Ovary (tissue), 9 donors: ENCODE data around the gene RBM20. TPM values are rescaled to one million over a fixed set of nuclear protein-coding genes. Genes with fewer than 3 reads are reported as not detected.
"Not testable (repeated sequence)": the region's sequence is repeated elsewhere in the genome, so short reads cannot be mapped to it uniquely, and the experiment has no call there.

Experiments used
- DNase-seq, 5 donors: peaks; one replicate each; pipeline ENCODE4 v3.0.0-alpha.2; 2019 to 2020
- H3K27ac ChIP-seq, 2 donors: fragments of 200-600 bp; one replicate each; pipeline versions ENCODE4 v1.5.1 to v1.8.0; 2019 to 2022
- H3K27me3 ChIP-seq: fragments of 200-600 bp; one replicate; pipeline ENCODE4 v1.8.0; 2022
- H3K36me3 ChIP-seq: fragments of 200-600 bp; sonication (generic); one replicate; pipeline ENCODE4 v1.5.1; 2019
- H3K4me1 ChIP-seq: one replicate; pipeline ENCODE4 v1.8.1; 2013; ENCODE audit warnings: mild to moderate bottlenecking, moderate library complexity; ENCODE audit not compliant: insufficient read depth
- H3K4me3 ChIP-seq: fragments of 200-600 bp; sonication (generic); one replicate; pipeline ENCODE4 v1.5.1; 2017
- H3K9me3 ChIP-seq, 2 donors: fragments of 200-600 bp in 1 of 2; sonication (generic) in 1 of 2; one replicate each; pipeline versions ENCODE4 v1.5.1 to v1.8.1; 2013 to 2019; ENCODE audit warnings: mild to moderate bottlenecking in 1 of 2, moderate library complexity in 1 of 2
- CTCF ChIP-seq, 3 donors: fragments of 450-650 bp in 2 of 3; fragments of 200-600 bp in 1 of 3; IDR thresholded peaks; one replicate each; pipeline versions ENCODE4 v1.5.1 to v1.8.0; 2016 to 2022; ENCODE audit warnings: antibody characterized with exemption in 3 of 3, mild to moderate bottlenecking in 1 of 3
- EP300 ChIP-seq: sonication (generic); formaldehyde crosslinking; IDR thresholded peaks from one replicate; pipeline ENCODE4 v1.6.1; 2017; ENCODE audit warnings: antibody characterized with exemption
- POLR2A ChIP-seq: fragments of 450-650 bp; IDR thresholded peaks from one replicate; pipeline ENCODE4 v1.6.1; 2017; ENCODE audit warnings: antibody characterized with exemption, mild to moderate bottlenecking, moderate library complexity
- WGBS, 3 donors: extraction: QIAGEN DNeasy Blood & Tissue Kit in 1 of 3; methylation state at CpG; one replicate each; pipeline versions ENCODE4 v1.1.5 to v1.1.7; 2013 to 2017; 5-methylcytosine and 5-hydroxymethylcytosine counted together
- intact Hi-C, 4 donors: fragments of 100-400 bp; cut with DNase I; formaldehyde crosslinking; loops; one replicate each; pipeline versions ENCODE4 v1.11.0 to v1.15.1; 2022 to 2023
- polyA plus RNA-seq, 2 donors: library from polyadenylated mRNA; stranded (reverse); fragments of 200-250 nt in 1 of 2; fragments of 350-450 nt in 1 of 2; fragmentation: Illumina TruSeq in 1 of 2; extraction: RNeasy Lipid Tissue Mini Kit (QIAGEN cat#74804) in 1 of 2; gene quantifications; one replicate each; pipeline ENCODE4 v1.2.3, GENCODE V29; 2013 to 2014
- total RNA-seq, 7 donors: library from RNA; depleted of rRNA in 2 of 7; stranded (reverse); fragments of >200 nt in 2 of 7; fragmentation: NEBNext Ultra II Directional in 3 of 7; extraction: Animal tissue kit (Norgen Biotek cat#: 25700) in 3 of 7; gene quantifications; one replicate each; pipeline versions ENCODE4 v1.1.0 to v1.2.4, GENCODE V29; 2016 to 2023
- donor health status: DM: no; HTN: no; CAD: no; lungs with moderate emphysema.
- donor health status: DM: no; HTN: no; CAD: no.
- donor health status: Bipolar disorder and iron deficiency.
- donor health status: DM: yes; HTN: yes; CAD: no.
- donor health status: DM: no; HTN: no; CAD: no.
- donor health status: DM: yes; HTN: yes; CAD: no.

RBM20 gene
- total and polyA plus RNA-seq, 9 donors = 0.96 to 4.9 (median 3.6) TPM

GRCh38 chr10:110608087-110608486 lies 36.0 kb upstream of the RBM20 start:
- no peak for DNase-seq
- TF ChIP-seq CTCF (IDR thresholded peaks at IDR 0.05) = no peak
- no peak for TF ChIP-seq EP300
- no peak for TF ChIP-seq POLR2A
- no peaks in the 10 kb centered on the region for H3K27me3 ChIP-seq
- H3K4me3 ChIP-seq = no peak overlapping the region
- no peak overlapping the region for H3K27ac ChIP-seq
- 63 to 79% (median 67%) methylated on average over 6 of the region's 6 CpGs for WGBS, 3 donors
- no peaks in the 10 kb centered on the region for H3K9me3 ChIP-seq
- no peaks in the 10 kb centered on the region for H3K36me3 ChIP-seq
- intact Hi-C loops = no loop called here
- H3K4me1 ChIP-seq = no peaks in the 10 kb centered on the region

GRCh38 chr10:110609605-110610004 lies 34.5 kb upstream of the RBM20 start:
- no peak overlapping the region for H3K27ac ChIP-seq
- intact Hi-C loops = no loop called here
- H3K9me3 ChIP-seq = no peaks in the 10 kb centered on the region
- no peak overlapping the region for H3K4me3 ChIP-seq
- no peaks in the 10 kb centered on the region for H3K4me1 ChIP-seq
- no peaks in the 10 kb centered on the region for H3K27me3 ChIP-seq
- TF ChIP-seq CTCF (IDR thresholded peaks at IDR 0.05) (no peak), EP300 (no peak)
- no peak for DNase-seq
- no peaks in the 10 kb centered on the region for H3K36me3 ChIP-seq
- 16 to 50% (median 28%) methylated on average over 2 of the region's 2 CpGs for WGBS, 3 donors

- WGBS, 3 donors = 12 to 24% (median 14%) methylated on average over 3 of the region's 3 CpGs
- Histone ChIP-seq H3K36me3 (no peaks in the 10 kb centered on the region), H3K4me1 (no peaks in the 10 kb centered on the region), H3K9me3 (no peaks in the 10 kb centered on the region), H3K27me3 (no peaks in the 10 kb centered on the region), H3K27ac (no peak overlapping the region), H3K4me3 (no peak overlapping the region)
- intact Hi-C loops = no loop called here
- DNase-seq = peak in 1 of 5 donors; percentile 16
- TF ChIP-seq CTCF (IDR thresholded peaks at IDR 0.05) (peak in 2 of 3 donors; percentile 10 to 54), EP300 (no peak)
Measured at GRCh38 chr10:110610308-110610774, 33.8 kb upstream of the RBM20 start.

GRCh38 chr10:110610781-110611180 lies 33.4 kb upstream of the RBM20 start:
- H3K36me3 ChIP-seq, DNase-seq, H3K4me1 ChIP-seq, intact Hi-C loops, H3K4me3 ChIP-seq, H3K27me3 ChIP-seq, H3K9me3 ChIP-seq, H3K27ac ChIP-seq: not testable (repeated sequence)
- 65 to 78% (median 66%) methylated on average over 3 of the region's 3 CpGs for WGBS, 3 donors

- Histone ChIP-seq H3K9me3 (no peaks in the 10 kb centered on the region), H3K4me1 (no peaks in the 10 kb centered on the region), H3K4me3 (no peak overlapping the region), H3K27me3 (no peaks in the 10 kb centered on the region), H3K36me3 (no peaks in the 10 kb centered on the region), H3K27ac (no peak overlapping the region)
- intact Hi-C loops = no loop called here
- 85 to 96% (median 91%) methylated on average over 3 of the region's 3 CpGs for WGBS, 3 donors
- DNase-seq = no peak
- TF ChIP-seq EP300 = no peak
Measured at GRCh38 chr10:110612087-110612486, 32.0 kb upstream of the RBM20 start.

GRCh38 chr10:110612629-110613028 lies 31.5 kb upstream of the RBM20 start:
- Histone ChIP-seq H3K4me3 (no peak overlapping the region), H3K36me3 (no peaks in the 10 kb centered on the region), H3K4me1 (no peaks in the 10 kb centered on the region), H3K27ac (no peak overlapping the region), H3K9me3 (no peaks in the 10 kb centered on the region), H3K27me3 (no peaks in the 10 kb centered on the region)
- WGBS, 3 donors = 84 to 91% (median 91%) methylated on average over 4 of the region's 4 CpGs
- intact Hi-C loops = no loop called here
- DNase-seq = no peak
- TF ChIP-seq EP300 (no peak), CTCF (IDR thresholded peaks at IDR 0.05) (no peak)
